ENCODE data around the gene TGFBR3.
A peak's percentile ranks its signal among the peaks of the same experiment; 100 is the strongest.

Gene TGFBR3

DNA sequence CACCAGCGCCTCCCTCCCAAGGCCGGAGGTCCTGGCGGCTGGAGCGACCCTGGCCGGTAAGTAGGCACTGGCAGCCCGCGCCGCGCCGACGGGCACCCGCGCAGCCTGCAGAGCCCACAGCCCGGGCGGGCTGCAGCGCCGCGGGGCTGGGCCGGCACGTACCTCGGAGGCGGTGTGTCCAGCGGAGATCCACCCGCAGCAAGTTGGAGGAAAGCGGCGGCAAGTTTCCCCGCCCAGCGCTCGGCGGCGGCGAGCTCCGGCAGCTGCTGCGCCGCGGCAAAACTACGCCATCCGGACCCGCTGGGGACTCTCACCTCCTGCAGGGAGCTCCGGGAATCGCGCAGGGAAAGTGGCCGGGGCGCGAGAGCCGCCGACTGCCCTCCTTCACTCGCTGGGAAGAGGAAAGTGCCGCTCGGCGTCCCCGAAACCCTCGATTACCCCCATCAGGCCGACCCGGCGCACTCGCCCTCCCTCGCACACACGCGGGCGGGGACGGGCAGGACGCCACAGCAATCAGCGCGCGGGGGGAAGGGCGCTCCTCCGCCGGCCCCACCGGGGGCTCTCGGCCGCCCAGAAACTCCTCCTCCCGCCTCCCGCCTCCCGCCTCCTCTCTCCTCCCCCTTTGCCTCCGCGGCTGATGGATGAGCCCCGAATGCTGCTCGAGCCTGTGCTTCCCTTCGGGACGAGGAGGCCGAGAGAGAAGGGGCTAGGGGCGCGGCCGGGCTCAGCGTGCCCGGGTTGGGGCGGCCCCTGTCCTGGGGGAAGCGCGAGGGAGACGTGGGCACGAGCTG, at the start of gene TGFBR3:
Gene TGFBR3 (minus strand): TSS at position 436 of the 791 bp plus-strand sequence. CDS start 24,620 bp downstream, outside the sequence.
- peak; percentile 74 for DNase-seq

DNA sequence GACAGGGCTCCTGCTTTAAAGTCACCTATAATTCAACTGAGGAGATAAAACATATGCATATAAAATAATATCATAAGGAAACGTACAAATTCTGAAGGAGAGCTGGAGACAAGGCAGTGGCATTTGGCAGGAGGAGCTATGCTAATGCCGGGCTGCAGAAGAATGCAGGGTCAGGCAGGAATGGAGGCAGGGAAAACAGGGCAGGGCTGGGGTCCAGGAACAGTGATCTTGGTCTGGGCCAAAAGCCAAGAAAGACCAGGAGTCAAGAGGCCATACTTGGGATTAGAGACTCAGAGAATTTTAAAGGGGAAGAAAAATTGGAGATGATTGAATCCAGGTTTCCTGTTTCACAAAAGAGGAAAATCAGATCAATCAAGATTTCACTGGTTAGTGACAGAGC, 43.3 kb upstream of the TGFBR3 start:
- no peak for DNase-seq

DNA sequence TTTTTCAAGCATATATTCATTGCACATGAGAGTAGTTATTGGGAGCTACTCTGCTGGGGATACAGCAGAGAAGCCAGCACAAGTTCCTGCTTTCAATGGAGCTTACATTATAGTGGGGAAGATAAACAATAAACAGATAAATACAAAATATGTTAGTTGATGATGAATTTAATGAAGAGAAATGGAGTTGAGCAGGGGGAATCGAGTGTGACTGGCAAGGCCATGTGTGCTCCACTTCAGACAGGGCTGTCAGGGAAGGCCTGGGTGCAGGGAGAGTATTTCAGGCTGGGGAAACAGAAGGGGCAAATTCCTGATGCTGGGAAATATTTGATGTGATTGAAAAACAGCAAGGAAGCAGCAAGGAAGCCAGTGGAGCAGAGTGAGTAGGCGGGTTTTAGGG, 42.1 kb upstream of the TGFBR3 start:
- no peak for DNase-seq

DNA sequence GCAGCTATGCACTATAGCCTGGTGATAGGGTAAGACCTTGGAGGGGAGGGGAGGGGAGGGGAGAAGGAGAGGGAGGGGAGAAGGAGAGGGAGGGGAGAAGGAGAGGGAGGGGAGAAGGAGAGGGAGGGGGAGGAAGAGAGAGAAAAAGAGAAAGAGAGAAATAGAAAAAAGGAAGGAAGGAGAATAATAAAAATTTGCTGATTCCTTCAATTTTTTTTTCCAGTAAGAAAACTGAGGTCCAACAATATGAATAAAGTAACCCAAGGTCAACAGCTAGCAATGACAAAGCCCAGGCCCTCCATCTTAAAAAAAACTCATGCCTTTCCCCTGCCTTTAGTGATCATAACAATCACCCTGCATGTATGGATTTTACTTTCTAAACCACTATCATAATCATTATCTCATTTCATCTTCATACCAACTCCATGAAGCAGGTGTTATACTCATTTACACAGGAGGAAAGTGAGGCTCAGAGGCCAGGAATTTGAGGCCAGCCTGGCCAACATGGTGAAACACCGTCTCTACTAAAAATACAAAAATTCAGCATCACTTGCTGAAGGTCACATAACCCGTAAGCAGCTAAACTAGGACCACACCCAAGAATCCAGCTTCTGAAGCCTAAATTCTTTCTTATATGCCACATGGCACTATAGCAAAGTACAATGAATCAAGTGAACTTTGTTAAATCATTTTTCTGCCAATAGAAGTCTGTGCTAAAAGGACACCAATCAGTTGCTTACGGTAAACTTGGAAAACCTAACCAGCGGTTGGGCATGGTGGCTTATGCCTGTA, 39.9 kb upstream of the TGFBR3 start:
- DNase-seq, result no peak

DNA sequence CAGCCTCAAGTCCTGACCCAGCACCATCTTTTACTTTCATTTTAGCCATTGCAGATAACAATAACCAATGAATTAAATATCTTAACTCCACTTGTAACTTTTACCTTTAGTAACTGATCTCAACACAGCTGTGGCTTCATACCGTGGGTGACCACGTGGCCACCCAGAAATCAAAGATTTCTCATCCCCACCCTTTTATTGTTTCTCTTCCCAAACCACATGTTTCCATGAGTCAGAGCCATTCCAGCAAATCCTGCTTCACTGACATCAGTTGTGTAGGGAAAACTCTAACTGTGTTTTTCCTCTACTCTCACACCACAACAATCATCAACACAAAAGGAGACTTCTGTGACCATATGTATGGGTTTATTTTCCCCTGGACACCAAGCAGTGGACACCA, 38.2 kb upstream of the TGFBR3 start:
- no peak for DNase-seq

DNA sequence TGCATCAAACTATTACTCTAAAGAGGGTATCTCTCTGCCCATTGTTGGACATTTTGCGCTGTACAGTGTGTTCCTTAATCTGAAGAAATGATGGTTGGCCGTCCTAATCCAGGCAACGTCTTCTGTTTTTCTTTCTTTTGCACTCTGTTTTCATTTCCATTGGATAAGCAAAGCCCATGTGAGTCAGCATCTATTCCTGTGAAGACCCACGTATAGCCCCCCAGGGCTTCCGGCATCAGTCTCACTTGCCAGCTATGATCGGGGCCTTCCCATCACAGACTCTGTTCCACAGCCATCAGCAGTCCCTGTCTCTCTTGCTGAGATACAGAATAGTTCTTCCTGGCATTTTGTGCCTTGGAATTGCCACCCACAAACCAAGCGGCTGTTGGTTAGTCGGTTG, 34.0 kb upstream of the TGFBR3 start:
- no peak for DNase-seq

DNA sequence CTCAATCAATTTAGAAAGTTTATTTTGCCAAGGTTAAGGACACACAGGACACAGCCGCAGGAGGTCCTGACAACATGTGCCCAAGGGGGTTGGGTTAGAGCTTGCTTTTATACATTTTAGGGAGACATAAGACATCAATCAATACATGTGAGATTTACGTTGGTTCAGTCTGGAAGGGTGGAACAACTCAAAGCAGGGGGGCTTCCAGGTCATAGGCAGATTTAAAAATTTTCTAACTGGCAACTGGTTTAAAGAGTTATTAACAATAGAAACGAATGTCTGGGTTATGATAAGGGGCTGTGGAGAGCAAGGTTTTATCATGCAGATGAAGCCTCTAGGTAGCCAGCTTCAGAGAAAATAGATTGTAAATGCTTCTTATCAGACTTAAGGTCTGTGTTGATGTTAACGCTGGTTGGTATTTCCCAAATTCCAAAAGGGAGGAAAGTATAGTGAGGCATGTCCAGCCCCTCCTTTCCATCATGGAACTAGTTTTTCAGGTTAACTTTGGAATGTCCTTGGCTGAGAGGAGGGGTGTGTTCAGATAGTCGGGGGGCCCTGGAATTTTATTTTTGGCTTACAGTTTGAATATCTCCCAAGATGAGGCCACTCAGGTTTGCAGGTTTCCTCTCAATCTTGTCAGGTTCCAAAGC, 31.0 kb upstream of the TGFBR3 start:
- no peak for DNase-seq

DNA sequence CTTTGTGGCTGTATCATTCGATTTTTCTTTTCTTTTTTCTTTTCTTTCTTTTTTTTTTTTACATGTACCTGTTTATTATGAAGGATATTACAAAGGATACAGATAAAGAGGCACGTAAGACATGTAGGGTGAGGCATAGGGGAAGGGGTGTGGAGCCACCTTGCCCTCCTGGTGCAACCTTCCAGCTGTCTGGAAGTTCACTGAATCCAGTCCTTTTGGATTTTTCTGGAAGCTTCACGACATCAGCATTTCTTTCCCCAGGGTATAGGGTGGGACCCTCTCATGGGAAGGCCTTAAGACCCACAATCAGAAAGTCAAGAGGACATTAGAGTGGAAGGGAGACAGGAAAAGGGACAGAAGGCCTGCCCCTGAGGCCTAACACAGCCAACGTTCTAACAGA, 30.1 kb upstream of the TGFBR3 start:
- no peak for DNase-seq

DNA sequence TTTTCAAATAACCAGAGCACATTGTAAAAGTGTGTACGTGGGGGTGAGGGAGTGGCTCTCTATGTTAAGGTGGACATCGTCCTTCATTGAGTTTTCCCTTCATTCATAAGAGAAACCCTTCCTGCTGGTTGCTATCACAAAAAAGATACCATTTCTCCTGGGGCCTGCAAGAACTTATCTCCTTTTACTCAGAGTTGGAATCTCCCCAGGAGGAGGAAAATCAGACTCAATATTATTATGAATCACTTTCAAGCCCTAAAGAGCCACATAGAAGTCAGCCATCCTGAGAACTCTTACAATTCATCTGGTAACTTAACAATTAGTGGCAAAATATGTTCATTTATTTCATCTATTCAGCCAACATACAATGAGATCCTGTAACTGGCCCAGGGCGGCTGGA, 27.1 kb upstream of the TGFBR3 start:
- DNase-seq, result no peak

DNA sequence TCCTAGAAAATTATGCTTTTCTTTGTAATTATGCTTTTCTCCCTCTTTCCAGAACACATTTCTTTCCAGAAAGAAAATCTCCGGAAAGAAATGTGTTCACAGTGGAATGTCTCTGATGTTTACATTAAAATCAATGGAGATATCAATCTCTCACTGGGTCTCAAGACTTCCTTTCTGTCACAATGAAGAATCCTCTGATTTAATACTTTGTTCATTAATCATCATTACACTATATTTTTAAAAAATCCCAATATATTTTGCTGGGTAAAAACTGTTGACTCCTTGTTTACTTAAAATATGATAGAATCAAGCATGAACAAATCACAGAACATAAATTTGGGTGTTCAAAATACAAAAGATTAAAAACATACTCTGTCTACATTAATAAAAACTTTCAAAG, 26.3 kb upstream of the TGFBR3 start:
- no peak for DNase-seq

DNA sequence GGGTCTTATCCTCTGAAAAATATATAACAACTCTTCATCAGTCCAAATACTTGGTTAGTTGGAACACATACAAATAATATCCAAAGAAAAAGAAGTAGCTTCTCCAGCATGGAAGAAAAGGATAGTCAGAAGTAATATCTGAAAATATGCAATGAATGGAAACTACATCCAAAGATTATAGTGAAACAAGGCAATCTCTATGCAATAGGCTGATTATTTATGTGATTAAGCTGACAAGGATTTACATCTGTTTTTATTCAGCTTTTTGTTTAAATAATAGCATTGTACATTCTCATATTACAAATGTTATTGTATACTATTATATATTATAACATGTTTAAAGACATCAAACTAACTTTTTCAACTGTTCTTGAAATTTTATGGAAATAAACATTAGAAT, 15.3 kb upstream of the TGFBR3 start:
- no peak for DNase-seq

DNA sequence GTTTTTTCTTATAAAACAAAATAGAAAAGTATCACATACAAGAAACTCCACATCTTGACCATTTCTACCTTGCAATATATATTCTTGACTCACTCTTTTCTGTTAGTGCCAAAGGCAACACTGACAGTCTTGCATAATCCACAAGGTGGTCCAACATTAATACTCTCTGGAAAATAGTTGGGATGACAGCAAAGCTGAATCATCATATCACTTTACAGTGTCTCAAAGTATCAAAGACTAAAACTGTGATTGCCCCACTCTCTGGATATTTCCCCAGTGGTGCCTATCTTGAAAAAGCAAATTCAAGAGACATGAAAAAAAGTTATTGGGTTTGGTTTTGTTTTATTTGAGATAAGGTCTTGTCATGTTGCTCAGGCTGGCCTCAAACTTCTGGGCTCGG, 14.6 kb upstream of the TGFBR3 start:
- DNase-seq, result no peak

DNA sequence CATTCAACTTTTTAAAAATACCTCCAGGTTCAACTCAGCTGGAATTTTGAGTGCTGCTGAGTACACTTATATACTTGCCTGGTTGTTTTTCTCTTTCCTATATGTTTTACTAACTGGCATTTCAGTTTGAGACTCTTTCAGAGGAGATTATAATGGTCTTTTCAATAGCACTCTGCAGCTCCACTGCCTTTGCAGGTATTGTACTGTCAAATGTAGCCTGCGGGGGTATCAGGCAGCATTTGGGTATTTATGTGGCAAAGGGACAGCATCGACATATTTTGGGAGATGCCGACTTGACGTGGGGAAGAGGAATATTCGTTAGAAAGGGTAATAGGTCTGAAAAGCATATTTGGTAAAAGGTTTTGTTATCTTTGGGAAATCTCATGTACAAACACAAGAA, 11.1 kb upstream of the TGFBR3 start:
- no peak for DNase-seq

DNA sequence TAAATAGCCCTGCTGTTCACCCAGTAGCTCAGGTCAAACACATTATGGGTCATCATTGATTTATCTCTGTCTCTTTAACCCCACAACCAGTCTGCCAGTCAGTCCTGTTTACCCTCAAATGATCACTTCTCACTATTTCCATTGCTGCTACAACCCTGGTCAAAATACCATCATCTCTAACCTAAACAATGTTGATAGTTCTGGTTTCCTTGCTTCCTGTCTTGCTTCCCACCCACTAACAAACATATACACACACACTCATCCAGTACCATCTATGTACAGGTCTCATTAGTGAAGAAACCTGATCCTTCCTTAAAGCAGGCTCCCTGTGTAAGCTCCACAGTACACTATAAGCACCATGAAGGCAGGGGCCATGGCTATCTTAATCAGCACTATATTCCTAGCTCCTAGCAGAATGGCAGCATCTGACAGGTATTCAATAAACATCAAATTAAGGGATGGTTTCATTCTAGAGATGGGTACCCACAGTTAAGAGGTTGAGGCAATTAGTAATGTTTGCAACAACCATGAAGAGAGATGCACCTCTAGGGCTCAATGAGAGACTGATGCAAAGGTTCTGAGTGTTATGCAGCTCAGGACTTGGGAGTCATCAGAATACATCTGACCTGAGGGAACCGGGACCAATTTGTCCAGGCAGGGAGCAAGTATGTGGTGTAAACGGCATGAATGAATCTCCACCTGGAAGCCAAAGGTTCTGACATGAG, 10.0 kb upstream of the TGFBR3 start:
- no peak for DNase-seq

DNA sequence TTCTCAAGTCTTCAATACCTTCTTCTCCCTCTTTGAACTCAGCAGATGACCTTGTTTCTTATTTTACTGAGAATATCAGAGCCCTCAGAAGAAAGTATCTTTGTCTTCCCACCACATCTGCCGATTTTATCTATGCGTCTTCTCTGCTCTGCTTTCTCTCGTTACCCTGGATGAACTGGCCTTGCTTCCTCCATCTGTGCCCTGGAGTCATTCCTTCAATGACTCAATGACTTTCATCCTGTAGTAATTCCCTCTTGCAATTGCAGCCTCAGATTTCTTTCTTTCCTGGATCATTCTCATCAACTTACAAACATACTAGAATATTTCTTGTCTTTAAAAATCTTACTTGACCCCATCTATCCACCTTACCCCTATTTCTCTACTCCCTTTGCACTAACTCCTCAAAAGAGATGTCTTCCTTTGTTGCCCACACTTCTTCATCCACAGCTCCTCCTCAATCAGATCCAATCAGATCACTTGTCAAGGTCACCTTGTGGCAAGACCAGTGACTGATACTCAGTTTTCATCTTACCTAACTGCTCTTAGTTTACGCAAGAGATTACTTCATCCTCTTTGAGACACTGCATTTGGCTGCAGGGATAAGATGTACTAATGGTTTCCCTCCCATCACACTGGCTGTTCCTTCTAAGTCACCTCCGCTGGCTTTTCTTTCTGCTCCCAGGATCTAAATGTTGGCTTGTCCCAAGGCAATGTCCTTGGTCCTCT, 8.2 kb upstream of the TGFBR3 start:
- no peak for DNase-seq

DNA sequence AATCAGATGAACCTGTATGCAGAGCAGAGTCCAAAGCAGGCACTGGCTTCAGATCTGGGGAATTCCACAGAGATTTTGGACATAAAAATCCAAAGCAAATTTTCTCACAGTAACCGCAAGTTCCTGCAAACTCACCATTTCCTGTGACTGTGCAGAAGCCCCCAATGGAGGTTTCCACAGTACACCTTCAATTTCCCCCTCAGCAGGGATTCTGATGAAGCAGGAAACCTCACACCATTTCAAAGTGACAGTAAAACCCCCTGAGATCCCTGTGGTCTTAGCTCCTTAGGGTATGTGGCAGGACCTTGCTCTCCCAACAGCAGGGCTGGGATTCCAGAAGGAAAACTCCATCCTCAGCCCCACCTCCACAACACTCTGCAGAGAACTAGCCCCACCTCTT, 6.0 kb upstream of the TGFBR3 start:
- DNase-seq, result no peak

DNA sequence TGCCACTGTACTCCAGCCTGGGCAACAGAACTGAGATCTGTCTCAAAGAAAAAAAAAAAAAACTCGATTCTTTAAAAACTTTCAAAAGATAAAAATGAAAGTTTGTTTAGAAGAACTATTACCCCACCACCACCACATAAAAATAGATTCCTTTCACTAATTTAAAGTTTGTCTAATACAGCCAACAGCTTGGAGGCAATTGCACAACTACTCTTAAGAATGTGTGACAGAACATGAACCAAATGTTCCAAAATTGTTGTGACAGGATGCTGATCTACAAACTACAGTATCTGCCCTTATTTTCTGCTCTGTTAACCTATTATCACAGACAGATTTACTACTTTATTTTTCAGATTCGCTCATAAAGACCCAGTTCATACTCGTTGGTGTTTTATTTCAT, 5.5 kb upstream of the TGFBR3 start:
- DNase-seq, result no peak

DNA sequence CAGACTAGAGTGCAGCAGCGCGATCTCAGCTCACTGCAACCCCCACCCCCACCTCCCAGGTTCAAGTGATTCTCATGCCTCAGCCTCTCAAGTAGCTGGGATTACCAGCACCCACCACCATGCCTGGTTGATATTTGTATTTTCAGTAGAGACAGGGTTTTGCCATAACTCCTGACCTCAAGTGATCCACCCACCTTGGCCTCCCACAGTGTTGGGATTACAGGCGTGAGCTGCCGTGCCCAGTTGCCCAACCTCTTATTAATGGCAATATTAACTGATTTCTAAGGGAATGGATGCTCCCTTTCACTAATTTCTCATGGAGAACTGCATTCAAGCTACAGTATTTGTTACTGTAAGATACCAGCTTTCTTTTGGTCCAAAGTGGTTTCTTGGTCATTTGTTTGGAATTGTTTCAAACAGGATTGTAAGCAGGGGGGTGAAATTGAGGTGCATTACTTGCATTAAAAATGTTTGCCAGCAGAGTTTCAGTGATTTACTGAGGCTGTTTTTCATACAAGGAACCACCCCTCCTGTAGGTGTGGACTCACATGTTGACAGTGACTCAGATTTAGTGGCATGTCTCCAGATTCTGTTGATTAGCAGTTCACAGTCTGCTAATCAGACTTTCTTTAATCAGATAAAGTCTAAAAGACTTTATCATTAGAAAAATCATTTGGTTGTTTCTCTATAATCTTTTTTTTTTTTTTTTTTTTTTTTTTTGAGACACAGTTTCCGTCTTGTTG, 3.9 kb upstream of the TGFBR3 start:
- no peak for DNase-seq

DNA sequence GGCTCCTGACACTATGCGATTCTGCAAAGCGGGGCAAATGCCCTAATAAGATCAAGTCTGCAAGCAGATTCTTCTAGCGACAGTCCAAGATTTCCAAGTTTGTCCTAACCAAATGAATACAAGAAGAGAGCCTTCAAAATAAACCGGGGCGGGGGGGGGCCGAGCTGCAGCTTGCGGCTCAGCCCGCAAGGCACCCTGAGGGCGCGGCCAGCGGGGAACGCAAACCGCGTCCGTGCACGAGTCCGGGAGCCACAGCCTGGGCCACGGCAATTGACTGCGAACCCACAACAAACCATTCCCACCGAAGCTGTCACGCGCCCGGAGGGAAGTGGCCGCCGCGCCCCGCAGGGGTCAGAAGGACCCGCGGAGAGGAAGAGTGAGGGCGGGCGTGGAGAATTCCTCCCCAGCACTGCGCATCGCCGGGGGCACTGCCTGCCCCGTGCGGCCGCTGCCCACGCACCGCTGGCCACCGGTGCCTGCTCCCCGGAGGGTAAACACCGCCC, 687 bp downstream of the TGFBR3 start:
- DNase-seq, result peak; percentile 19

DNA sequence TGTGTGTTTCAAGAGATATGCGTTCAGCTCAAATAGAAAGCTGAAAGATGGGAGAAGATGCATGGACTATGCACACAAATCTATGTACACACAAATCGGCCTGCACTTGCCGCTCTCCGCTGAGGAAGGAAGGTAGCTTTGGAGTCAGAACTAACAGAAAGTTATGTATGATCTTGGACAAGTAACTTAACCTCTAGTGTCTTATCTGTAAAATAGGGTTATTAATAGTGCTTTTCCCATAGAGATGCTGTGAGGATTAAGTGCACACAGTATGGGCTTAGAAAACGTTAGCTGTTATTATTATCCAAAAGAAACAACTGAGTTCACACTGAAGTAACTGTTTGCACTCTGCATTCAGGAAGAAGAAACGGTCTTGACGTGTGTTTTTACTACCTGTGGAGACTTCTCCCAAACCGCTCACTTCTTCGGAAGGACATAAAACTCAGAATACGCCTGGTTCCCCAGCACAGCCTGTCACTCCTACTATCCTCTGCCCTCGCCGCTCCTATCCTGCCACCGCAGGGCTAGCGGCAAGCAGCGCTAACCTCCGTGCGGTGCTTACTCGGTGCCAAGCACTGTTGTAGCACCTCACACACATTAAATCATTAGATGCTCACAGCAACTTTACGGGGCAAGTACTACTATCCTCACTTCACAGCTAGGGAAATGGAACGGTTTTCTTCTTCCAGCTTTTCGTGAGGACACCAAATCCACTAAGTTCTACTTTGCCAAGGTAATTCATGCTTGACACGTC, 1.3 kb downstream of the TGFBR3 start:
- DNase-seq, result peak; percentile 42

DNA sequence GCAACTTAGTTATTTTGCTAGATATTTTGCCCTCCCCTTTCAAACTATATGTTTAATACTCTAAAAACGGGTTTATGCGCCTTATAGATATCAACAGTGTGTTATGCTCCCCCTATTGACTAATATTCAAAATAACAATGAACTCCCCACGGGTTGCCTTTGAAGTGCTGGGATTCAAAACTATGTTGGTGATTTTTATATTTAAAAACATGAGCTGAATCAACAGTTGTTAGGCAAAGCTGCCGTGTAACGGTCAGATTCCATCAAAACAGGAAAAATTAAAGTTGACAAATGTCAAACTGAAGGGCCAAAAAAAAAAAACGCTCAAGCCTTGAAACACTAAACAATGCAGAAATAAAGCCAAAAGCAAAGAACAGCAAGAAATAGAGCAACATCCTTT, 2.5 kb downstream of the TGFBR3 start:
- no peak for DNase-seq

All from activated naive CD4-positive, alpha-beta T cell treated with anti-CD3 and anti-CD28 coated beads, Interleukin-2, amount 50 U/mL, for 16 hours (primary cell).